HG02938 (cell line): ENCODE data around the gene HMGB3.
"Not testable (repeated sequence)": the region's sequence is repeated elsewhere in the genome, so short reads cannot be mapped to it uniquely, and the experiment has no call there.

ENCODE experiments used
- ATAC-seq: cut with Tn5 transposase; IDR thresholded peaks from one replicate; pipeline ENCODE4 v1.9.1; 2021; ENCODE audit warnings: mild to moderate bottlenecking, moderate library complexity; ENCODE audit not compliant: unreplicated experiment

HMGB3 gene

GRCh38 chrX:150982788-150983520 lies at the start of gene HMGB3:
TSS of gene HMGB3 (plus strand) at chrX:150983335. CDS start at chrX:150985600, 2,265 bp downstream.
- ATAC-seq: peak; percentile 96

DNA sequence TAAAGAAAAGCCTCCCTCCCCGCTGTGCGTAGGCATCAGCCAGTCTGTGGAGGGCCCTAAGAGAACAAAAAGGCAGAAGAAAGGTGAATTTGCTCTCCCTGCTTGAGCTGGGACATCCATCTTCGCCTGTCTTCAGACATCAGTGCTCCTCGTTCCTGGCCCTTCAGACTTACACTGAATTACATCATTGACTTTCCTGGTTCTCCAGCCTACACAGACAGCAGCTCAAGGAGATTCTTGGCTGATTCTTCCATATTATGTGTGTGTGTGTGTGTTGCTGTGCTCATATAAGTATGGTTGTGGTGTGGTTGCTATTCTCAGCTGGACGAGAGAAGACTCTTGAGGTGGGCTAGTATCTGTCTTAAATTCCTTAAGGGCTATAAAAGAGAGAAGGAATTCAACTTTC lies 49.2 kb upstream of the HMGB3 start:
- ATAC-seq: no peak

DNA sequence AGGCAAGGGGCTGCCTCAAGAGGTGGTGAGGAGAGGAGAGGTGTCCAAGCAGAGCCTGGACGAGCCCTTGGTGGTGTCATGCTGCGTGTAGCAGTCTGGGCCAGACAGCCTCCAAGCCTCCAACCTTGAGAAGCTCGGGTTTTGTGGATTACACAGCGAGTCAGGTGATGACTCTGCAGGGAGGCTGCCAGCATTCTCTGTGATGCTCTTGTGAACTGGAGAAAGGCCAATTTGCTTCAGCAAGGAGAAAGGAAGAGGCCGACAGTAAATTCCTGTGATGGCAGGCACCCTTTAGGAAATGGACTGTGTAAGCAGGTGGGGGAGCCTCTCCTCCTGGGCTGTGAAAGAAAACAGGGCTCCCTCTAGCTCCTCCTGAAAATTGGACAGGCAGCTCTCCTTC lies 48.7 kb upstream of the HMGB3 start:
- ATAC-seq: no peak

GRCh38 chrX:150935467-150935866 lies 47.7 kb upstream of the HMGB3 start:
- no peak for ATAC-seq

GRCh38 chrX:150936556-150936955 lies 46.6 kb upstream of the HMGB3 start:
- ATAC-seq: no peak

- ATAC-seq: no peak
These were observed 42.2 kb upstream of the HMGB3 start for GRCh38 chrX:150940844-150941495.

- no peak for ATAC-seq
These were observed 41.6 kb upstream of the HMGB3 start for GRCh38 chrX:150941580-150941979.

DNA sequence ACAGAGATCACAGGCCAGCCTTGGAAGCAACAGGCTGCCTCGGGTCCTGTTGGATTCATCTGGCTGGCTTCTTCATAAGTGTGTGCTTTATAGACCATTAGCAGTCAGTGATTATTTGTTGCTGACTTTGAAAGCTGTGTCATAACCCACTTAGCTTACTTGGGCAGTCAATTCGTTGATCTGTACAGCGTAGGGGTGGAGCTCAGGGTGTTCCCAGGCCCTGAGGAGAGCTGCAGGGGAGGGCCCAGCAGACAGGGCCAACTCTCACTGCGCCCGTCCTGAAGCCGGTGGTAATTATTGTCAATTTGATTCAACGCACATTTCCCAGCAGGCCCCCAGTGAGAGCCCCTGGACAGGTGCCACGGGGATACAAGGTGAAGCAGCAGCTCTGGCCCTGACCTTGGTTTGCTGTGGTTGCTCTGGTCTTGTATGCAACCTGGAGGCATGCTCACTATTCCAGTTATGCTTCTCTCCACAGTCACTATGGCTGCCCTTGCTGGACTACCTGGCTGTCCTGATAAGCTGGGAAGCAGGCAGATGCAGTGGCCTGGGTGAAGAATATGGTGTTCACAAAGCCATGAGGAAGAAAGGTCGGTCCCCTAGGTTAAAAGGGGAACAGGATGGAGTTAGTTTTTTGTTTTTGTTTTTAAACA lies 40.1 kb upstream of the HMGB3 start:
- no peak for ATAC-seq

GRCh38 chrX:150944233-150944632 lies 38.9 kb upstream of the HMGB3 start:
- no peak for ATAC-seq

- ATAC-seq: no peak
These were observed 28.2 kb upstream of the HMGB3 start for GRCh38 chrX:150954951-150955350.

DNA sequence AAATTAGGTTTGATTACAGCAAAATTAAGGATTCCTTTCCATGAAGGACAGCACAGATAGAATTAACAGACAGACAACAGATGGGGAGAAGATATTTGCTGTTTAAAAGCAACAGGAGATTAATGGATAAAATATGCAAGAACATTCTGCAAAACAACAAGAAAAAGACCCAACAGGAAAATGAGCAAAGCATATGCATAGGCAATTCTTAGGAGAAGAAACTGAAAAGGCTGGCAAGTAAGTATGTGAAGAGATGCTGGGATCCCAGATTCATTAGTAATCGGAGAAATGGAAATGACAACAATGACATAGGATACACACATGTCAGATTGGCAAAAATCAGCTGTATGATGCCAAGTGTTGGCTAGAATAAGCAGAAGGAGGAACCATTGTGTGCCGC lies 27.5 kb upstream of the HMGB3 start:
- ATAC-seq: no peak

DNA sequence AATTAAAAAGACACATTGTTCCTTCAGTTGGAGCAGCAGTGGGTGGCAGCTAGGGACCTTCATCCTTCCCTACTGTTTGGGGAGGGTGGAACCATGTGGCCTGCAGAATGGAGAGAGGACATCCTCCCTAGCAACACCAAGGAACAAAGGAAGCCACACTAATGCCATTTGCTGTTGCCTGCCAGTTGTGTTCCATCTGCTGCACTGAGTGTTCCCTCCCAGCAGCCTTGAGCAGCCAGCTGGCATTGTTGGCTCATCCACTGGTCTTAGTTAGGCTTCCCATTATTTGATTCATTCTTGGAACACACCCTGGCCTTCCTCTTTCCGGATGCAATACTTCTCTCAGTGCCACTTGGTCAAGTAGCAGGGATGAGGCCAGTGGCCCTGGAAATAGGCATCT lies 25.0 kb upstream of the HMGB3 start:
- ATAC-seq: no peak

DNA sequence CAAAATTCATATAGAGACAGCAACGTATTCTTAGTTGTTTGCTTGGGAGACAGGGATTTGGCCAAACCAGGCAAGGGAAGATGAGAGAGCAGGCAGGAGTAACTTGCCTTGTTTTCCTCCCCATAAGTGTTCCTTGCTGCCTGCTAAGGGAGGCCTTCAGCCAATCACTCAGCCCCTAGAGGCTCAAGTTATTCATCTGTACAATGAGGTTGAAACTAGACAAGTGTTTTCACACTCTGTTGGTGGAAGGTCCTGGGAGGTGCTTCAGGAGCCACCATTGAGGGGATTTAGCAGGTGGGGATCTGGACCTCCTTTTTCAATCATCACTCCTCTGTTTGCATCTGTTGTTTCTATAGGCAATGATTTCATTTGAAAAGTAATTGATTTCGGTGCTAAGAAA lies 23.6 kb upstream of the HMGB3 start:
- ATAC-seq: no peak

DNA sequence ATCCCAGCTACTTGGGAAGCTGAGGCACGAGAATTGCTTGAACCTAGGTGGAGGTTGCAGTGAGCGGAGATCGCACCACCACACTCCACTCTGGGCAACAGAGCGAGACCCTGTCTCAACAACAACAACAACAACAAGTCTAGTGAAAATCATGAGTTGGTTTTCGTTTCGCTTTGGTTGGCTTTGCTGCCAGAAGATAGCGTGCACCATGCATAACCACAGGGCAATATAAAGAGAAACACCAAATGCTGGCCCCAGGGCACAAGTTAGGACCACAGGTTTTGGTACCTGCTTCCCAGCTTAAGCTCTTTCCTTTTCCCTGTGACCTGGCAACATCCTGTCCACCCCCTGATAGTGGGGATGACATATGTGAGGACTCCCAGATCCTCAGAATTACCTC lies 21.5 kb upstream of the HMGB3 start:
- ATAC-seq: no peak

- not testable (repeated sequence) for ATAC-seq
These were observed 18.7 kb upstream of the HMGB3 start for GRCh38 chrX:150964416-150964815.

GRCh38 chrX:150966235-150966634 lies 16.9 kb upstream of the HMGB3 start:
- no peak for ATAC-seq

DNA sequence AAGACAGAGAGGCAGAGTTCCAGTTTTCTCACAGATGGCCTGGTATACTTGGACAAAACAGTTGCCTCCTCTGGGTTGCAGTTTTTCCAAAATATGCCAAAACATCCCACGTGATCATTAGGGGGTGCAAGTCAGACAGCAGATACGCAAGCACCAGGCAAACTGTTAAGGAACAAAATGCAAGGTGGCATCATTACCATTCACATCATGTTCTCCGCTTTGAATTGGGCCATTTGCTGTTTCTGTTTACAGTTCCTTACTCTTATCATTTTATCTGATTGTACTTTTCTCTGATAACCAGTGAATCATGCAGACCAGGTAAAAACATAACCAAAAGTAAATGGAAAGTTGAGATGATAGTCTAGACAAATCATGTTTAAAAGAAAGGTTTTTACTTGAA lies 16.4 kb upstream of the HMGB3 start:
- ATAC-seq: no peak

GRCh38 chrX:150967786-150968185 lies 15.3 kb upstream of the HMGB3 start:
- no peak for ATAC-seq

DNA sequence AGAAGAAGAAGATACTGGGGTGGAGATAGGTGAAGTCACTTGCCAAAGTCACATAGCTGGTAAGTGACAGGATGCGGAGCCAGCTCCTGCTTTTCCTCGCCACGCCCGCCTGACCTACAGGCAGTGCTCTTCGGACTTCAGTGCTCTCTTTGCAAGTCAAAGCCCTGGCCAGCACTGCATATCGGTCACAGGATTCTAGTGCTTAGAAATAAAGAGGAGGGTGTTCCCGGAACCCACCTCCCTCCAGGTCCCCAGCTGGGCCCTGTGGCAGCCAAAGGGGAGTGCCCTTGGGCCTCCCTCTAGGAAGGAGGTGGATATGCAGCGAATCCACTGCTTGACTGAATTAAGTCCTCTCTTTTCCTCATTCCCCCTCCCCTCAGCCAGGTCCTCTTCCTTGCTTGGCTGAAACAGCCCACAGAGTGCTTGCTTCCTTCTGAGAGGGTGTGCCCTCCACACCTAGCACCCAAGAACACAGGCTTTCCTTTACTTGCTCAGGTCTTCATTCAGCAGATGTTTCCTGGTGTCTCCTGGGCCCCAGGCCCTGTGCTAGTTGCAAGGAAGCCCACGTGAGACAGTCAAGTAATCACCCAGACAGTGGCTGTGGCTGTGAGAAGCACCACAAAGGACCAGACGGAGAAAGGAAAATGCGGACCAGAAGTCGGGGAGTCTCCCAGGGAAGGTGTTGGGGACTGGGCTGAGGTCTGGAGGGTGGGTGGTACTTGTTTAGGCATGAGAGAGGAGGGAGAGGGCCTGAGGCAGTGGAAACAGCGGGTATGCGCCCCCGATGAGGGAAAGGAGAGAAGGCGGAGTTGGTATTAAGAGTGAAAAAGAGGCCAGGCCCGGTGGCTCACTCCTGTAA lies 14.0 kb upstream of the HMGB3 start:
- ATAC-seq: no peak

DNA sequence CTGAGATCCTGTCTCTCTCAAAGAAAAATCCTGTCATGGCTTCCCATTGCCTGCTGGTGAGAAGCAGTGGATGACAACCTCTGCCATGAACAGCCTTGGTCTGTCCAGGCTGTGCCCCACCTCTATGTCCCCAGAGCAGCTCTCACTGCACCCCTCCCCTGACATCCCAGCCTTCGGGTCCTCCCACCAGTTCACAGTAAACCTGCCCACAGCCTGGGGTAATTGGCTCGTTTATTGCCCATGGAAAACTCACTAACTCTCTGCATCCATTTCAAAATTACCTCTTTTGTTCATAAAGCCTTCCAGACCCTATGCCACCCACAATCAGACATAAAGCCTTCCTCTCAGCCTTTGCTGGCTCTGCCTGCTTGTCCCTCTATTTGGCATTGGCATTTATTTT lies 10.7 kb upstream of the HMGB3 start:
- ATAC-seq: no peak
